AG04450 (cell line): Measurements from ENCODE around the gene GARS1. TPM values are rescaled to one million over a fixed set of nuclear protein-coding genes. Genes with fewer than 3 reads are reported as not detected.

ENCODE experiments used
- CTCF ChIA-PET: fragments of 300-600, 350-600 bp; formaldehyde crosslinking; extraction: SDS; loops from one replicate; lab custom pipeline; 2022; ENCODE audit warnings: antibody characterized with exemption, inconsistent platforms; lab: Charles Lee
- POLR2A ChIA-PET: fragments of 350-600 bp; formaldehyde crosslinking; extraction: SDS; loops from one replicate; lab custom pipeline; 2021; ENCODE audit warnings: antibody characterized with exemption, inconsistent platforms; lab: Yijun Ruan, JAX
- DNase-seq: peaks from one replicate; pipeline ENCODE4 v3.0.0-alpha.2; 2011; ENCODE audit warnings: low read depth, low spot score
- H3K27ac ChIP-seq: one replicate; pipeline ENCODE4 v1.5.1; 2012; ENCODE audit warnings: low read depth, low read length, control low read depth
- H3K27me3 ChIP-seq: one replicate; pipeline ENCODE4 v1.6.0; 2012; ENCODE audit warnings: low read length; ENCODE audit not compliant: control insufficient read depth, insufficient read depth
- H3K4me3 ChIP-seq: 2 replicates; pipeline ENCODE4 v1.5.1; 2011; ENCODE audit warnings: mild to moderate bottlenecking, low read depth, low read length, control low read depth
- H3K9me3 ChIP-seq: 2 replicates; pipeline ENCODE4 v1.5.1; 2012; ENCODE audit warnings: low read length; ENCODE audit not compliant: control insufficient read depth, insufficient read depth
- CTCF ChIP-seq: IDR thresholded peaks from 2 replicates; pipeline ENCODE4 v1.5.1; 2011; ENCODE audit warnings: low read depth, low read length, control low read depth, inconsistent platforms
- polyA plus RNA-seq: library from polyadenylated mRNA; depleted of rRNA; stranded (reverse); fragments of >200 nt; gene quantifications from 2 replicates; pipeline ENCODE4 v1.2.3, GENCODE V29; 2011

Gene GARS1
- polyA plus RNA-seq, 1 experiment, result 749 TPM

DNA sequence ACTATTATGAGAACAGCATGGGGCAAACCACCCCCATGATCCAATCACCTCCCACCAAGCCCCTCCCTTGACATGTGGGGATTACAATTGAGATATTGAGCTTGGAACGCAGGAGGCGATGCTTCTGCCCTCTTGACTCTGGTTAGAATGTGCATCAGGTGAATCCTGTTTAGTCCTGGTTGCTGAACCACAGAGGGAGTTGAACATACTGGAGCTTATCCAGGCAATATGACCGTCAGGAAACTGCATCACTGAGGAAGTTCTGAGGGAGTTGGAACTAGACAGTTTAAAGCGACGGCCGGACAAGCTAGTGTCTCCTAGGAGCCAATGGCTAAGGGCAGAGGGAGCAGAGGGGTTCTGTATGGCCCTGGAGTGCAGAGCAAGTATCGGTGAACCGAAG is 31.8 kb upstream of the GARS1 start:
- POLR2A ChIA-PET, result no interaction called here
- no peak for TF ChIP-seq CTCF
- no peaks in the 10 kb centered on the region for H3K27me3 ChIP-seq
- CTCF ChIA-PET, result interaction anchor here (1.0 to 5.6 kb wide), 13 partner anchors 13 to 524 kb away, joined by 3 to 184 read pairs (median 10); partner anchors contain the start of gene NOD1
- no peaks in the 10 kb centered on the region for H3K9me3 ChIP-seq
- no peak overlapping the region for H3K4me3 ChIP-seq
- H3K27ac ChIP-seq, result no peak overlapping the region
- DNase-seq, result no peak

DNA sequence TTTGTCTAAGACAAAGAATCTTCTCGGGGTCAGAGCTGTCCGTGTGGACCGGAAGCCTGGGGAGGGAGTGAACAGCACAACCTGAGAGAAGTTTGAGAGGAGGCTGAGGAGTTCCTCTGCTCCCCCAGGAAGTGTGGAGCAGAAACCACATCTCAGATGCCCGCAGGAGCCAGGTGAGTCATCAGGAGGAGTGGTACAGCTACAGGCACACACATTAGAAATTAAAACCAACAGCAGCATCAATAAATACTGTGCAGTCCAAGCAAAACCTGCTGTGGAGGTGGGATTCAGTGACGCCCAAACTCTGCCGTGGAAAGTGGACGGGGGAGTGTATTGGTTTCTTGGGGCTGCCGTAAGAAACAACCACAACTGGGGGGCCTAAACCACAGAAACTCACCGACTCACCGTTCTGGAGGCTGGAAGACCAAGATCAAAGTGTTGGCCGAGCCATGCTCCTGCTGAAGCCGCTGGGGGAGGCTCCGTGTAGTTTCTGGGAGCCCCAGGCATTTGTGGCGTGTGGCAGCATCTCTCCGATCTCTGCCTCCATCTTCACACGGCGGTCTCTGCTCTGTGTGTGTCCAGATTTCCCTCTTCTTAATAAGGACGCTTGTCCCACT is 31.2 kb upstream of the GARS1 start:
- no peak for DNase-seq
- CTCF ChIA-PET, result interaction anchor here (0.6 to 5.6 kb wide), 30 partner anchors 14 to 524 kb away, joined by 3 to 184 read pairs (median 4); partner anchors contain the start of gene NOD1
- H3K27me3 ChIP-seq, result no peaks in the 10 kb centered on the region
- no peak for TF ChIP-seq CTCF
- no peak overlapping the region for H3K27ac ChIP-seq
- no peaks in the 10 kb centered on the region for H3K9me3 ChIP-seq
- H3K4me3 ChIP-seq, result no peak overlapping the region
- POLR2A ChIA-PET, result no interaction called here

GRCh38 chr7:30564243-30564892 is 30.3 kb upstream of the GARS1 start:
- POLR2A ChIA-PET, result interaction anchor here (0.7 kb wide), 1 partner anchor 599 kb away, joined by 3 read pairs; no protein-coding TSS in a partner anchor
- H3K4me3 ChIP-seq, result no peak overlapping the region
- peak; percentile 83 for TF ChIP-seq CTCF
- peak; percentile 61 for DNase-seq
- no peaks in the 10 kb centered on the region for H3K9me3 ChIP-seq
- CTCF ChIA-PET, result interaction anchor here (0.7 to 5.6 kb wide), 34 partner anchors 13 to 587 kb away, joined by 3 to 184 read pairs (median 4); partner anchors contain the start of gene NOD1
- no peaks in the 10 kb centered on the region for H3K27me3 ChIP-seq
- H3K27ac ChIP-seq, result no peak overlapping the region

DNA sequence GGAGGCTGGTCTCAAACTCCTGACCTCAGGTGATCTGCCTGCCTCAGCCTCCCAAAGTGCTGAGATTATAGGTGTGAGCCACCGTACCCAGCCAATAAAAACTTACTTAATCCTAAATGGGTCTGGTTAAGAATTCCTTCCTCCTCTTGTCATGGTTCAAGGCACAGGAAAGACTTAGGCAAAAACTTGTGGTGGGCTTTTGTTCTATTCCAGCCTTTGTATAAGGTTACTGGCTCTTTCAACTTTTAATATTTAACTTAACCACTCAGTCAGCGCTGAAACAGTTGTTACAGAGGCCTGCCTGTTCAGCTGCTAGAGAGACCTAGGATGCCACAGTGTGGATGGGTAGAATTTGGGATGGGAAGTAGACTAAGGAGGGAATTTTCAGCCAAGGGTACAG is 28.1 kb upstream of the GARS1 start:
- DNase-seq, result no peak

More for the DNA sequence above, 28.1 kb upstream of the GARS1 start:
- no peaks in the 10 kb centered on the region; the same call in 1 of the 2 replicates for H3K9me3 ChIP-seq
- no peak overlapping the region for H3K4me3 ChIP-seq
- ChIA-PET CTCF (interaction anchor here (1.2 to 5.6 kb wide), 6 partner anchors 9 to 402 kb away, joined by 3 to 184 read pairs (median 42); no protein-coding TSS in a partner anchor), POLR2A (no interaction called here)
- no peaks in the 10 kb centered on the region for H3K27me3 ChIP-seq
- H3K27ac ChIP-seq, result no peak overlapping the region
- no peak for TF ChIP-seq CTCF
